Aorta (tissue), 5 donors: ENCODE measurements around the gene GIPC2. TPM values are rescaled to one million over a fixed set of nuclear protein-coding genes. Genes with fewer than 3 reads are reported as not detected.

Source experiments
- ATAC-seq: fragments of 200-7000 bp; cut with Tn5 transposase; one replicate; pipeline ENCODE4 v1.9.1; 2022; ENCODE audit warnings: moderate library complexity; ENCODE audit not compliant: low FRiP score
- DNase-seq, 2 donors: peaks; one replicate each; pipeline ENCODE4 v3.0.0-alpha.2; 2020
- H3K27ac ChIP-seq, 2 donors: one replicate each; pipeline ENCODE4 v1.5.1; 2013; ENCODE audit warnings: low read length in 2 of 2, mild to moderate bottlenecking in 2 of 2, moderate library complexity in 2 of 2, control low read depth in 1 of 2, inconsistent platforms in 1 of 2, low read depth in 1 of 2
- H3K27me3 ChIP-seq, 2 donors: one replicate each; pipeline ENCODE4 v1.6.1; 2013; ENCODE audit warnings: control low read depth in 1 of 2, low read length in 1 of 2, mild to moderate bottlenecking in 1 of 2, moderate library complexity in 1 of 2; ENCODE audit not compliant: insufficient read depth in 2 of 2, control insufficient read depth in 1 of 2
- H3K36me3 ChIP-seq, 2 donors: one replicate each; pipeline ENCODE4 v1.6.1; 2013; ENCODE audit warnings: control low read depth in 1 of 2, low read length in 1 of 2, mild to moderate bottlenecking in 1 of 2; ENCODE audit not compliant: insufficient read depth in 2 of 2, control insufficient read depth in 1 of 2
- H3K4me1 ChIP-seq, 2 donors: one replicate each; pipeline ENCODE4 v1.6.1; 2013; ENCODE audit warnings: low read length in 2 of 2, control low read depth in 1 of 2, mild to moderate bottlenecking in 1 of 2, moderate library complexity in 1 of 2; ENCODE audit not compliant: insufficient read depth in 2 of 2, control insufficient read depth in 1 of 2
- H3K4me3 ChIP-seq, 2 donors: one replicate each; pipeline ENCODE4 v1.5.1; 2013; ENCODE audit warnings: low read length in 2 of 2, control low read depth in 1 of 2, mild to moderate bottlenecking in 1 of 2
- H3K9me3 ChIP-seq: one replicate; pipeline ENCODE4 v1.6.1; 2013; ENCODE audit warnings: mild to moderate bottlenecking, low read length; ENCODE audit not compliant: control insufficient read depth
- WGBS, 2 donors: extraction: QIAGEN DNeasy Blood & Tissue Kit; methylation state at CpG; one replicate each; pipeline ENCODE4 v1.1.7; 2013; 5-methylcytosine and 5-hydroxymethylcytosine counted together
- intact Hi-C, 2 donors: fragments of 100-400 bp; cut with DNase I; formaldehyde crosslinking; loops; one replicate each; pipeline versions ENCODE4 v1.14.2 to v1.15.0; 2022
- polyA plus RNA-seq, 2 donors: library from polyadenylated mRNA; stranded (reverse); fragments of 200-250 nt; gene quantifications; one replicate each; pipeline ENCODE4 v1.2.3, GENCODE V29; 2013
- total RNA-seq, 2 donors: library from RNA; stranded (reverse); fragmentation: NEBNext Ultra II Directional; extraction: Animal tissue kit (Norgen Biotek cat#: 25700); gene quantifications; one replicate each; pipeline ENCODE4 v1.2.1, GENCODE V29; 2021
- donor health status: healthy with polysubstance abuse.
- donor health status: Bipolar disorder and iron deficiency.
- donor health status: DM: no; HTN: no; CAD: no.
- donor health status: DM: no; HTN: no; CAD: no.
- donor health status: DM: yes; HTN: yes; CAD: no.

Gene GIPC2
- total and polyA plus RNA-seq, 4 donors, result 1.4 to 7.5 (median 5.1) TPM

DNA sequence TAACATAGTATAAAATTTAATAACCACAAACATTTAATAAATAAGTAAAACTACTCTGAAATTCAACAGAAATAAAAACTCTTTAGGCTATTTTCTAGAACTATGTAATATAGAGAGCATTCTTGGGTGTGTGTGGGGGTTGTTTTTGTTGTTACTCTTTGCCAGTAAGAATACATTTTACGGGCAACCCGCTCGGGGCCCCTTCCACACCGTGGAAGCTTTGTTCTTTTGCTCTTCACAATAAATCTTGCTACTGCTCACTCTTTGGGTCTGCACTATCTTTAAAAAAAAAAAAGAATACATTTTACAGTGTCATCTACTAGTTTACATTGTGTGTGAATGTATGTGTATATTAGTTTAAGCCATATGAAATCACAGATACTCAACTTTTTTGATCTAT is 16.0 kb upstream of the GIPC2 start:
- Histone ChIP-seq H3K36me3 (no peaks in the 10 kb centered on the region), H3K9me3 (no peaks in the 10 kb centered on the region), H3K27me3 (no peaks in the 10 kb centered on the region), H3K27ac (no peak overlapping the region), H3K4me3 (no peak overlapping the region), H3K4me1 (no peaks in the 10 kb centered on the region)
- WGBS, 2 donors, result 77 to 84% methylated on average over 4 of the region's 4 CpGs
- DNase-seq (no peak), ATAC-seq (no peak)
- intact Hi-C loops, result no loop called here

DNA sequence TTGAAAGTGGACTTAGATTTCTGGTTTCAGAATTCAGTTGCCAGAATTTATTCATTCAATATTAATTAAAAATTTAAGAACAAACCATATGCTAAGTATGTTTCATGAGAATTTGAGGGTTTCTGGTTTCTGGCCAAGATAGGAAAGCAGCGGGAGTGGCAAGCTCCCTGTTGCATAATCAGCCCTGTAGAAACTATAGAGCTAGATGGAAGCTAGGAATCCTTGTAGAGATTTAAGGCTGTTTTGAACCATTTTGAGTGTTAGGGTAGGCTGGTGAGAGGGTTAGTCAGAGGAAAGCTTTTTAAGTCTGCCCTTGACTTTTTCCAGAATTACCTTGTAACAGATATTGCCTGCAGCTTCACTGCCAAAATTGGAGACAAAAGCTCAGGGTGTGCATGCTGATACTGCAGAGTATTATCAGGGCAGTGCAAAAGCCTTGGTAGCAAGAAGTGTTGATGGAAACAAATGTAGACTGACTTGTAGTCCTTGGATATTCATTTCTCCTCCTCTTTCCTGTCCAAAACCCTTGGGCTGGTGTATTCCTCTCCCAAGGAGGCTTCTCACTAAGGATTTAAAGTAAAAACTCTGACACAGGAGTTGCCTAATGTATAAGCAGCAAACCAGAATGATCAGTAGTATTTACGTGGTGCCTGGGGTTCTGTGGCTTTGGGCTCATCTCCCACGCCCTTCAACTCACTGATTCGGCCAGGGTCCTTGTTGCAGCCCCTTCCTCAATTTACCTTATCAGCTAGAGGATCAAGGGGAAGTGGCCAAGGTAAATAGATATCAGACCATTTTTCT is 12.6 kb upstream of the GIPC2 start:
- H3K4me1 ChIP-seq, result no peaks in the 10 kb centered on the region
- H3K9me3 ChIP-seq, result no peaks in the 10 kb centered on the region
- WGBS, 2 donors, result 89 to 92% methylated on average over 4 of the region's 4 CpGs
- no peak for ATAC-seq
- intact Hi-C loops, result no loop called here
- H3K36me3 ChIP-seq, result no peaks in the 10 kb centered on the region
- H3K27me3 ChIP-seq, result no peaks in the 10 kb centered on the region
- no peak for DNase-seq
- no peak overlapping the region for H3K4me3 ChIP-seq
- no peak overlapping the region for H3K27ac ChIP-seq

DNA sequence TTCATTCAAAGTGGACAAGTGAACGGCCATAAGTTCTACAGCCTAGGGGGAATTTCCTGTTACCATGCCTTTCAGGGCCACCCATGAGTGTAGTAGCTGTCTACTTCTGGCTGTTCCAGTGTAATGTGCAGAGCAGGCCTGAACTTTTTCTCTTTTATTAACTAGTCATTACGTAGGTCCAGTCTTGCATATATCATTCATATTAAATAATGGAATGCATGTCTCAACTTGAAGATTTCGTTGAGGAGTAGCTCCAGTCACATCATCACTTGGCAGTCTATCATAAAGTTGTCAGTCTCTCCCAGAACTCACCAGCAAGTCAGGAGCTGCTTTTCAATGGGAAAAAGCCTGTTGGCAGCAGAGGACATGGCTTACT is 12.0 kb upstream of the GIPC2 start:
- no peaks in the 10 kb centered on the region for H3K4me1 ChIP-seq
- intact Hi-C loops, result no loop called here
- no peak overlapping the region for H3K27ac ChIP-seq
- no peak overlapping the region for H3K4me3 ChIP-seq
- no peaks in the 10 kb centered on the region for H3K27me3 ChIP-seq
- no peak for DNase-seq
- H3K36me3 ChIP-seq, result no peaks in the 10 kb centered on the region
- 86 to 89% methylated on average over 3 of the region's 3 CpGs for WGBS, 2 donors
- no peak for ATAC-seq
- H3K9me3 ChIP-seq, result no peaks in the 10 kb centered on the region

DNA sequence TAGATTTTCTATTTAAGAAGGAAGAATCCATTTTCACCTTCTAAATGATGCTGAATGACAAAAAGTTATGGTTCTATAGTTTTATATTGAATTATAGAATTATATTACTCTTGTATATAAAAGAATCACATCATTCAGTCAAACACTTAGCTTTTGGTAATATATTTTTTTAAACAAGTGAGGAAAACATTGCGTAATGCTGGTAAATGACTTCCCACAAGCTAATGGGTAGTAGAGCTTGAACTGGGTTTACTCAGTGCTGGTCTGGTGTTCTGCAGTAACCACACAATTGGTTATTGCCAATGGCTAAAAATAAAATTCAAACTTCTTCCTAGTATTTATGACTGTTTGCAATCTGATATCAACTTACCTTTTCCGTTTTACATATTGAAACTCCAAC is 10.6 kb upstream of the GIPC2 start:
- Histone ChIP-seq H3K4me1 (no peaks in the 10 kb centered on the region), H3K27me3 (no peaks in the 10 kb centered on the region), H3K27ac (no peak overlapping the region), H3K4me3 (no peak overlapping the region), H3K36me3 (no peaks in the 10 kb centered on the region), H3K9me3 (no peaks in the 10 kb centered on the region)
- DNase-seq (no peak), ATAC-seq (no peak)
- 96 to 100% methylated on average over 2 of the region's 2 CpGs for WGBS, 2 donors
- intact Hi-C loops, result no loop called here

DNA sequence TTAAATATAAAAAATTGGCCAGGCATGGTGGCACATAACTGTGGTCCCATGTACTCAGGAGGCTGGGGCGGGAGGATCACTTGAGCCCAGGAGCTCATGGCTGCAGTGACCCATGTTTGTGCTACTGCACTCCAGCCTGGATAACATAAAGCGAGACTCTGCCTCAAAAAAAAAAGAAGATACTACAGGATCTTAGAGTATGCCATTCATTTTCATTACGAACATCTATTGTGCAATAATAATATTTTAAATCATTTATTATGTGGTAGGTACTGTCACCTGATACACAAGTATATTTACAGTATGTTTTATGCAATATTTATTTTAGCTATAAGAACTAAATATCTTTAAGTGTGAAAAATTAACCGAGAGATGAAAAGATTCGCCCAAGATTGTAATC is 9.3 kb upstream of the GIPC2 start:
- Histone ChIP-seq H3K9me3 (no peaks in the 10 kb centered on the region), H3K36me3 (no peaks in the 10 kb centered on the region), H3K4me1 (no peaks in the 10 kb centered on the region), H3K27me3 (no peaks in the 10 kb centered on the region), H3K4me3 (no peak overlapping the region), H3K27ac (no peak overlapping the region)
- 79% methylated on average over 5 of the region's 5 CpGs for WGBS, 2 donors
- intact Hi-C loops, result no loop called here
- ATAC-seq (no peak), DNase-seq (no peak)

DNA sequence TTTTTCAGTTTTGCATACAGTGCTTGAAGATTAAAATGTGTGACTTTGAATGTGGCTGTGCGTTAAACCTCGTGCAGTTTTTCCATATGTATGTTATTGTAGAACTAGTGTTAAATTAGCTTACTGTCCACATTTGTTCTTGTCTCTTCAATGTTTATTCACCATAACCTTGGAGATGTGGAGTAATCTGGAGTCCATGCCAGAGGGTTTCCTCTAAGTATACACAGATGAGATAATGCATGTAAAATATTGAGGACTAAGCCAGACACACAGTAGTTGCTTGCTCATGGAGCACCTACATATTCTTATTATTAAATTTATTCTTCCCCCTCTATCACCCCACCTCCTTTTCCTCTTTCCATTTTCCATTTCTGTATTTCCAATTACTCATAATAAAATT is 7.7 kb upstream of the GIPC2 start:
- no peak overlapping the region for H3K4me3 ChIP-seq
- no peaks in the 10 kb centered on the region for H3K27me3 ChIP-seq
- no peak overlapping the region for H3K27ac ChIP-seq
- no peaks in the 10 kb centered on the region for H3K4me1 ChIP-seq
- DNase-seq (no peak), ATAC-seq (no peak)
- H3K36me3 ChIP-seq, result no peaks in the 10 kb centered on the region
- intact Hi-C loops, result no loop called here
- H3K9me3 ChIP-seq, result no peaks in the 10 kb centered on the region
- 77 to 86% methylated on average over 2 of the region's 2 CpGs for WGBS, 2 donors

DNA sequence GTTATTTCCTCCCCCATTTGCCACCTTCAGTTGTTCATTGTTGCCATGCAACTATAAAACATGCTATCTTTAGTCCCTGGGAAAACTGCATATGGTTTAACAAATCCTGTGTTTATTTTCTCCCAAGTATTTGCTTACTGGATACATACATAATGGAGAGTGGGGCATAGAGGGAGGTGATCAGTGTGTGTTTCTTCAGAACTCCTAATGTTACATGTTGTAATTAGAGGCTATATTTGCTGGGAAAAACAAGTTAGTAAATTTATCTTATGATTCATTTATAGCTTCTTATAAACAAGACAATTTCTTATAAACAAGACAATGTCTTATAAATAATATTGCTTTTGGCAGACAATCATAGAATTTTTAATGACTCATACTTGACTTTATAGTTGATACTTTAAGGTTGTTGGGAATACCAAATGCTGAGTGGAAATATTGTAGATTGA is 7.3 kb upstream of the GIPC2 start:
- no peak for ATAC-seq
- Histone ChIP-seq H3K27me3 (no peaks in the 10 kb centered on the region), H3K9me3 (no peaks in the 10 kb centered on the region), H3K27ac (no peak overlapping the region), H3K4me1 (no peaks in the 10 kb centered on the region), H3K36me3 (no peaks in the 10 kb centered on the region), H3K4me3 (no peak overlapping the region)
- intact Hi-C loops, result no loop called here
- no peak for DNase-seq

DNA sequence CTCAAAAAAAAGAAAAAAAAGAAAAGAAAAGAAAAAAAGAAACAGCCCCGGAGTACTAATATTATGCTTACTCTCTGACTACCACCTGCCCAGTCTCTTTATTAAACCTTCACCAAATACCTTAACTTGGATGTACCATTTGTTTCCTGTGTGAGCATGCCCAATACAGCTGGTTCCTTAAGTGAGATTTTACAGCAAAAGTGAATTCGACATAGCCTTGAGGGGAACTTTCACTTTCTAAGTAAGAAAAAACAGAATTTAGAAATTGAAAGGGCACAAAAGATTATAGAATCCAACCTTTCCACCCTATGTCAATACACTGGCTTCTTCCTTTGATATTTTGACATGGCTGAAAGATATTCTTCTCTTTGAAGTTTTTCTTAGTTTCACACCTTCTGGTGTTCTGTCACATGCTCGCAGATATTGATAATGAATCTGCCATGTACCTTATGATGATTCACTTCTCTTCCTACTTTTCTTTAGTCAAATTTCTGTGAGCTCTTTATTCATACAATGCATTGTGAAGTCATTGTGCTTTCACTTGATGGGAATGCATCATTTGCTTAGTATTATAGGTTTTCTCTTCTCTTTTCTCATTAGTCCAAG is 5.2 kb upstream of the GIPC2 start:
- Histone ChIP-seq H3K36me3 (no peaks in the 10 kb centered on the region), H3K4me1 (no peaks in the 10 kb centered on the region), H3K27ac (no peak overlapping the region), H3K9me3 (no peaks in the 10 kb centered on the region), H3K27me3 (no peaks in the 10 kb centered on the region), H3K4me3 (no peak overlapping the region)
- ATAC-seq (no peak), DNase-seq (no peak)
- intact Hi-C loops, result loop anchor here in 1 of 2 donors (5.0 kb wide), 1 partner anchor 72 kb away; no protein-coding TSS in a partner anchor
- 78 to 88% methylated on average over 3 of the region's 3 CpGs for WGBS, 2 donors

DNA sequence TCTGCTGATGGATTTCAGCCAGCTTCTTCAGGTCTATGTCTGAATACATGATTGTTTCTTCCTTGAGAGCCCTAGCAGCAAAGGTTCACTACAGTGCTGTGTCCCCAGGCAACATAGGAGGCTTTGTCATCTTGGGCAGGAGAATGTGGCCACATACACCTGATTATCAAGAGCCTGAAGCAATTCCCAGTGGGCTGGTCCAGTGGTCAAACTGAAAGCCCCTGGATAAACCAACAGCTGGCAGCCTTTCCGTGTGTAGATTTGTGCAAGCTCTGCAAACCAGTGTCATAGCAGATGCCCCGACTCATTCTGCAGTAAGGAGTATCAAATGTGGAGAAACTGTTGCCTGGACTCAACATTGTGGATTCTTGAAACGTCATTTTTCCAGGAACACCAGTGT is 2.3 kb upstream of the GIPC2 start:
- intact Hi-C loops, result loop anchor here in 1 of 2 donors (5.0 kb wide), 1 partner anchor 69 kb away; no protein-coding TSS in a partner anchor
- Histone ChIP-seq H3K36me3 (no peaks in the 10 kb centered on the region), H3K4me1 (no peaks in the 10 kb centered on the region), H3K4me3 (no peak overlapping the region), H3K27ac (no peak overlapping the region), H3K9me3 (no peaks in the 10 kb centered on the region), H3K27me3 (no peaks in the 10 kb centered on the region)
- WGBS, 2 donors, result 82 to 86% methylated on average over 3 of the region's 3 CpGs
- DNase-seq (no peak), ATAC-seq (no peak)
